Sigmoid colon (tissue), 4 donors: ENCODE data around the gene FAM83B.

Experiments used
- CTCF ChIP-seq, 4 experiments: fragments of 450-650 bp in 3 of 4; fragments of 200-600 bp in 1 of 4; IDR thresholded peaks; one replicate each; pipeline ENCODE4 v1.5.1; 2016 to 2019; ENCODE audit warnings: antibody characterized with exemption in 4 of 4, mild to moderate bottlenecking in 3 of 4, moderate library complexity in 2 of 4
- EP300 ChIP-seq, 4 donors: sonication (generic); formaldehyde crosslinking; IDR thresholded peaks; one replicate each; pipeline ENCODE4 v1.6.1; 2017; ENCODE audit warnings: antibody characterized with exemption in 4 of 4
- POLR2A ChIP-seq, 2 donors: fragments of 450-650 bp; IDR thresholded peaks; one replicate each; pipeline ENCODE4 v1.6.1; 2016; ENCODE audit warnings: antibody characterized with exemption in 2 of 2, mild to moderate bottlenecking in 2 of 2, moderate library complexity in 2 of 2
- POLR2AphosphoS5 ChIP-seq, 4 donors: sonication (generic); formaldehyde crosslinking; IDR thresholded peaks; one replicate each; pipeline ENCODE4 v1.6.1; 2017; ENCODE audit warnings: antibody characterized with exemption in 4 of 4

- TF ChIP-seq CTCF (IDR thresholded peaks at IDR 0.05) (no peak), POLR2AphosphoS5 (IDR thresholded peaks at IDR 0.05) (no peak), POLR2A (IDR thresholded peaks at IDR 0.05) (no peak), EP300 (IDR thresholded peaks at IDR 0.05) (no peak)
Measured at GRCh38 chr6:54878718-54879117, 32.1 kb downstream of the FAM83B start.
